ENCODE measurements around the gene CGNL1.

CGNL1 gene

DNA sequence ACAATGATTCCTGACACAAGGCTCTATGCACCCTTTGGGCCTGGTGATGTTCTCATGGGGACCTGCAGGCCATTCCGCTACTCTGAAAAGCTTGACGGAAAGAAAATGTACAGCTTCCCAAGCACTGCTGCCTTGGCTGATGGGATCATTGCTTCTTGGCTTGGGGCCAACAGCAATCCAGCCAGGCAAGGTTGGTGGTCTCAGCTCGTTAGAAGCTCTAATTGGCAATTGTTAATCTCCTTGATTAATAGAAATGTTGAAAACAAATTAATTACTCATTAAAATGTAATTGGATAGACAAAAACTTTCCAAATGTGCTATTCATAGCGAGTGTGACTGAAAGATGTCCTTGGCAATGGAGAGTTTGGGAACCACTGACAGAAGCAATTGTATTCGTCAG lies 199.1 kb downstream of the CGNL1 start:
- DNase-seq (ENCODE audit: low read depth) = no peak

DNA sequence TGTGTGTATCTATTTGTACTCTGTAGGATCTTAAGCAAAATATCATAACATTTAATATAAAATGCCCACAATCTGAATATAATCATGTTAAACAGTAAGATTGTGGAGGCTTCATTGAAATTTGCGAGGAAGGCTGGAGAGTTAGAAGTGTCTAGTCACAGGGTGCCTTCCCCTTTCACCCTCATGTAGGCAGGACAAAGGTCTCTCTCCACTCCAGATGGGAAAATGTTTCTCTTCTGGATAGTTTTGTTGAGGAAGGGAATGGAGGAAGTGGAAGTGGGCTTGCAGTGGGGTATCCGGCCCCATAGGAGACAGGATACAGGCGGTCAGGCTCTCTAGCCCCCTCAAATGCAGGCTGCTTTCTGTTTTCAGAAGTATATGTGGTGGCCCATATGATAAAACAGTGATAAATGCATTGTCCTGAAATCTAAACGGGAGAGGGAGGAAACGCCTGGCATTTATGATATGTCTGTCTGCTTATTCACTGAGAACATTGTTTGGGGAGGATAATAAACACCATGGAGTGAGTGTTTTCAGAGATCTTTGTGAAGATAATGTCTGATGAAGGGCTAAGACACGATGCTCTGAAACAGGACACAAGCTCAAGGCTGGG lies 202.1 kb downstream of the CGNL1 start:
- no peak for DNase-seq (ENCODE audit: low read depth)

DNA sequence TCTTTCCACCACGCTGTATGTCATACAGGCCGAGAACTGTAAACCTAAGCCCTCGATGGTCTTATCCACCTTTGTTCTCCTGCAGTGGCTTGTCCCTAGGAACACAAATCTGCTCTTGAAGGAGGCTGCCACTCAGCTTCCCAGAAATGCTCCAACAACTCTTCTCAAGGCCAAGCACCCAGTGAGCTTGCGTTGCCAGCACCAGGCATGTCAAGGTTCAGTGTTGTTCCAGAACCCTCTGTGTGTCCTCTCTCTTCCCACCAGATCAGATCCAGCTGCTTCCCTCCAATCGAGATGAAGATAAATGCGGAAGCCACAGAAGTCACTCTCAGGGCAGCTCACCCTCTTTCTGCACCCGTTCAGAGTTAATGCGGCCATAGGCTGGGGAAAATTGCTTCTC lies 204.1 kb downstream of the CGNL1 start:
- no peak for DNase-seq (ENCODE audit: low read depth)

DNA sequence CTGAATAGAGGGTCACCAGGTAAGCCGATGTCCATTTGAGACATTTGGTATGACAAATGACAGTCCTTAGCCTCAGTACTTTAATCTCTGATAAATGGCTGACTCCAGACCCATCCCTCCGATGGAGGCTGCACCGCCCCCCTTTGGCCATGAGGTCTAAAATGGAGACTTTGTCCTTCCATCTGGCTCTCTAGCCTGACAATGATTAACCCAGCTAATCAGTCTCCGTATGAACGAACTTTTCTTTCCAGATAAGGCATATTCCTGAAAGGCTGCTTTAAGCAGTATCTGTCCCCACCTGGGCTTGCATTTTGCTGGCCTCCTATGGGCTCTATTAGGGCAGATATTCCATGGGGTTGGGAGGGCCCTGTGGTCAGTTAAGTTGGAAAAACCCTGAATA lies 204.6 kb downstream of the CGNL1 start:
- no peak for DNase-seq (ENCODE audit: low read depth)

DNA sequence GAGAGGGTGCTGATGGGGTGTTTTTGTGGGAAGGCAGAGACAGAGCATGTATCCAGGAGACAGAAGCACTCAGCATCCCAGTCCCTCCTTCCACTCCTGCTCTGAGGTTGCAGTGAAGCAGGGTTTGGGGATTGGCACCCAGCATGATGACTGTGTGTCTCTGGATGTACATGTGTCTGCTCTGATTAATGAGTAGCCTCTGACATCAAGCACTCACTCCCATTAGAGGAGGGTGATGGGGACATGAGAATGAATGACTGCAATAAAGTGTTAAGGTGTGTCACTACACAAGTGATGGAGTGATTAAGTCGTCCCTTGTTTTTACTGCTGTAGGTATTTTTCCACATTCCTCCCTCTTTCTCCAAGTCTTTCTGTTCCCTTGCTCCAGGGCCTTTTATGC lies 205.8 kb downstream of the CGNL1 start:
- no peak for DNase-seq (ENCODE audit: low read depth)

DNA sequence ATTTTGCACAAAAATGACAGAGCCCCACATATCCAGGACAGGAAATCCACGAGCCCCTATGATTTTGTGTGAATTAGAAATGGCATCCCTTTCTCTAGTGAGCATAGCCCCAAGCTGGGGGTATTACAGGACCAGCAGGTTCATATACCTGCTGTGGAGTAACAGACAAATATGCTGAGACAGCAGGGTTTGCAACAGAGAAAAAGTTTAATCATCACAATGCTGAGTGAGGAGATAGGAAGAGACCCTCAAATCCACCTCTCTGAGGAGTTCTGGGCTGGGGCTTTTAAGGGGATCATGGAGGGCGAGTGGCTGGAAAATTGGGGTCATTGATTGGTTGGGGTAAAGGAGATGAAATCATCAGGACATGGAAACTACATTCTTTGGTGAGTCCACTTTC lies 207.0 kb downstream of the CGNL1 start:
- DNase-seq (ENCODE audit: low read depth) = no peak

DNA sequence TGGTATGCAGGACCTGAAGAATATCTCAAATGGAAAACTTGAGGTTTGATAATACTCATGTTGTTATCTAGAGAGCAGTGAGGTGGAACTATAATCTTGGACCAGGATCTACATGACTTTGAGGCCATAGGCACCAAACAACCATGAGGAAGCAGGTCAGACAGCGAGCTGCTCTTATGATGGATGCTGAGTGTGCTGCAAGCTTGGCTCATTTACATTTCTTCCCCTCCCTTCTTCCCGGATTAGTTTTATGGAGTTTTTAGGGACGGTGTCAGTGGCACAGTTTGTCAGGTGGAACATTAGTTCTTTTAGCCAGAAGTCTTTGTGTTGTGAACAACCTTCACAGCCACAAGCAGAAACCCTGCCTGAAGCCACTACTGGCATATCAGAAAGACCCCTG lies 207.4 kb downstream of the CGNL1 start:
- no peak for DNase-seq (ENCODE audit: low read depth)

DNA sequence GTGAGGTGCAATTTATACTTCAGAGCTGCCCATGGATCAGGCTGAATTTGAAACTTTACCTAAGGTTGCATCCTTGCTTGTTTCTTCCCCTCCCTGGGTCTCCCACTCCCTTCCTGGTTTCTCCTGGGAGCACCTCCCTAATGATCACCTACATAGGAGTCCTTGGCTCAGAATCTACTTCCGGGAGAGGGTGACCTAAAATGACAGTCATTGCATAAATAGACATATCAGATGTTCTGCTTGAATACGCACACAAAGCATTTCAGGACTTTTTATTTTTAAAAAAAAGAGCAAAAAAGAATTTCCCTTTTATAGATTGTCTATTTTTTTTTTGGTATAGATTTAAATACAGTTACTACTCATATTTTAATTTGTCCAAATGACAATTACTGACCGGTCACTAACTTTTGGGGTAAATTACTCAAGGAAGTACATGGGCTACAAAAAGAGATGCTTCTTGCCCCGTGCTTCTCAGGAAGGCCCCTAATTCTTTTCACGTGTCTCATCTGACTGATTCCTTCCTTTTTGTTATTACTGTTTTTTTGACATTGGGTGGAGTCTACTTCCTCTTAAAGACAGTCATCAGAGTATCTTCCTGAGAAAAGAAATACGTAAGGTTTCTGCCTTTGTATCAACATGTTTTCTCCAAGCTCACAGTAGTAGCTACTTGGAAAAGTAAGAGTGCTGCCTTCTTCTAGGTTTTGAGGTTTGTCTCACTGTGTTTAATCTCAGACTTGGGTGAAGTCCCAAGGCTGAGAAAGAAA lies 210.5 kb downstream of the CGNL1 start:
- no peak for DNase-seq (ENCODE audit: low read depth)

DNA sequence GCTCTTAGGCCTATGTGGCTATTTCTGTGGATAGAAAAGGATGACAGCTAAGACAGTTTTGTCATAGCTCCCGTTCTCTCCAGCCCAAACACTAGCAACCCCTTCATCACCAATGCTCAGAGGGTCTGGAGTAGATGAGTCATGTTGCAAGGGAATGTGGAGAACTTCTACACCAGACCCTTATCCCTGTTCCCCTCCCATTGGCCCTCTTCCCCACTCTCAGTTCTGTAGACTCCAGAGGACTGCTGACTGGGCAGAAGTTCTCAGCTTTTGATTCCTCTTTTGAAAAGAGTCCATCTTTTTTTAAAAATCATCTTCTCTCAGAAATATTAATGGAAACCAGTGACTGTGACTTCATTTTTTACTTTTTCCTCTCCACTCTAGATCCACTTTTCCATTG lies 213.0 kb downstream of the CGNL1 start:
- DNase-seq (ENCODE audit: low read depth) = no peak

DNA sequence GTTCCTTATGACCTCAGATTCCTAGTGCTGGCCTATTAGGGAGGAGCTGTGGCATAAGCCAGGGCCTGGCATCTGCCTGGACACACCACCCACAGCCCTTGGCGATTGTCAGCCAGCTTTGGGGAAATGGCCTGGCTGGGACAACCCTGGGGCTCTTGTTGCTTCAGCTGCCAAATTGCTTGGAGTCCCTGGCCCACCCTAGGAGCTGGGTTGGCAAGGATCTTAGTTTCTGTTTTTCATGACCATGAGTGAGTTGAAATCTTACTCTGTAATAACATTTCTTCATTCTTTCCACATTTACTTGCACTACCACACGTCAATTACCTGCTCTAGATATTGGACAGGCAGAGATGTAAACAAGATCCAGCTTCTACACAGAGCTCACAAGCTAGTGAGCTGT lies 213.4 kb downstream of the CGNL1 start:
- DNase-seq (ENCODE audit: low read depth) = no peak

DNA sequence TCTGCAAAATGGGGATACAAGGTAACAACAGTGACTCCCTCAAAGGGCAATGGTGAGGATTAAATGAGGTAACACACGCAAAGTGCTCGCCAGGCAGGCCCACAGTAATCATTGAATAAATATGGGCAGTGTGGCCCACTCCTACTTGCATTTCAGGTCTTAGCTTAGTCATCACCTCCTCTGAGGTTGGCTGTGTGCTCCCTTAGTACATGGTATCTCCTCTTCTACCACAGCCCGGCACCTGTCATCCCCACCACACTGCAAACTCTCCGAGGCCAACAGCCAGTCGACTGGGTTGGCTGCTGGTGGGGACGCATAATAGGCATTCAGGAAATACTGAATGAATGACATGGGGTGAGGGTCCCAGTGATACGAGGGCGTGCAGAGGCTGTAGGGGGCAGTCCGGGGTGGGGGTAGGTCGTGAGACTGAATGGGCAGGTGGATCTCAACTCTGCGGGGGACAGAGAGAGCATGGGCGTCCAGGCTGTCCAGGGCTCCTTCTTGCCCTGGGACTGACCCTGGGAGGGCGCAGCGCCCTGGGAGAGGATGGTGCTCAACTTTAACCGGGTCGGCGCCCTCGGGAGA lies 215.0 kb downstream of the CGNL1 start:
- no peak for DNase-seq (ENCODE audit: low read depth)

DNA sequence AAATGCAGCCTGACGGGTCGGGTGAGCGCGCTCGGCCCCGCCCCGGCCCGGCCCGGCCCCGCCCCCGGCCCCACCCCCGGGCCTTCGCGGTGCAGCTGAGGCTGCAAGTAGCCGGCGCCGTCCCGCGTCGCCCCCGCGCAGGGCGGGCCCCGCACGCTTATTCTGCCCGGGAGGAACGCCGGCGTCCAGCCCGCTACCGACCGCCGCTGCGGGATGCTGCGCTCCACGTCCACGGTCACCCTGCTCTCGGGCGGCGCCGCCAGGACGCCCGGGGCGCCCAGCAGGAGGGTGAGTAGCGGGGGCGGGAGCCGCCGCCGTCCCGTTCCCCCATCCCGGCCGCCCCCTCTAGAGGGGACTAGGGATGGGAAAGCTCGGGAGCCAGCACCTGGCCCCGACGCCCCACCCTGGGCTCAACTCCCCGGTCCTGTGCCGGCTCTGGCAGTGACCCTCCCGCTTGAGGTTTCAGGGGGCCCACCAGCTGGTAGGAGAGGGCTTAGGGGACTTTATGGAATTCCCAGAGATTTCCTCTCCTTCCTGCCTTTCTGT lies 215.6 kb downstream of the CGNL1 start, which contains the start of gene MYZAP:
MYZAP (plus strand) TSS at position 83 of the 546 bp plus-strand sequence; CDS start at position 214, 131 bp downstream.
- no peak for DNase-seq (ENCODE audit: low read depth)

DNA sequence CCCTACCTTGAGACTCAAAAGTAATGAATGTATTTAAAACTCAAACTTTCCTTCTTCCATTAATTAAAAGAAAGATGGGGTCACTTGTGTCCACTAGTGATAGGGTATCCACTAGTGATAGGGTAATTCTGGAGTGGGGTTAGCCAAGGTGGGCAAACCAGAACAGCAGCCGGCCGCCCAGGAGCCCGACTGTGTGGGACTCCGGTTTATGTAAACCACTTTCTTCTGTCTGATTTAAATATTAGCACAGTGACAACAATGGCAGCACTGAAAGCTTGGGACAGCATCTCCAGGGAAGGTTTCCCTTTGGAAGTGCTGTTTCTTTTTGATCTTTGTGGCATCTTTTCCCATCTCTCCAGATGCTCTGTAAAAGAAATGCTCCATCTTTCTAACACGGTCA lies 216.1 kb downstream of the CGNL1 start:
- DNase-seq (ENCODE audit: low read depth) = no peak

DNA sequence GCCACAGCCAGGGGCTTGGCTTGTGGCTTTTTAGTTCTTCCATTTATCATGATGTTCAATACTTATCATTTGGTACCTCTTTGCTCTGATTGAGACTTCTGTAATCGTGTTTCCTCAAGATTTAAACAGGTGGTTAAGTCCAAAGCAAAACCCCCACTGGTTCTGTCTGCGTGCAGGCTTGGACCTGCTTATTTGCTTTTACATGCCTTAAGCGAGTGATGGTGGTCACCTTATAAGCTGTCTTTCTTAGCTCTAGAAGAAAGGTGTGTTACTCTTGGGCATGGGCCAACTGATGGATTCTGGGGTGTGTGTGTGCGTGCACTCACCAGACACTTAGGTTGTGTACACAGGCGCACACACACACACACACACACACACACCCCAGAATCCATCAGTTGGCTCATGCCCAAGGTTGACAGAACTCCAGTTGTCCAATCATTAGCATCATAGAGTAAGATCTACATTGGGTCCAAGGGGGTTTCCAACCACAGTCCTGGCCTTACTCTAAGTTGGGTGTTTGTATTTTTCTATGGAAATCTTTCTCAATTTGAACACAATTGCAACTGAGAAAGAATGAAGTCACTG lies 216.6 kb downstream of the CGNL1 start:
- DNase-seq (ENCODE audit: low read depth) = no peak

DNA sequence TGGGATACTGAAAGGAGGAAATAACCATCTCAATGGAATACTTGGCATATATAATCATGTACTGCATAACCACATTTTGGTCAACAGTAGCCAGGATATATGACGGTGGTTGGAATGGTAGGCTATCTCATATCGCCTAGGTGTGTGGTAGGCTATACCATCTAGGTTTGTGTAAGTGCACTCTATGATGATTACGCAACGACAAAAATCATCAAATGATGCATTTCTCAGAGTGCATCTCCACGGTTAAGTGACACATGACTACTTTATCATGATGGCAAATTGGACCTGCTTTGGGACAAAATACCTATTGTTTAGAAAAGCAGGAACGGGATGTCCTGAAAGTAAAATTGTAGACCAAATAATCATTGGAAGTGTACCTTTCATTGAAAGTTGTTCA lies 218.2 kb downstream of the CGNL1 start:
- DNase-seq (ENCODE audit: low read depth) = no peak

DNA sequence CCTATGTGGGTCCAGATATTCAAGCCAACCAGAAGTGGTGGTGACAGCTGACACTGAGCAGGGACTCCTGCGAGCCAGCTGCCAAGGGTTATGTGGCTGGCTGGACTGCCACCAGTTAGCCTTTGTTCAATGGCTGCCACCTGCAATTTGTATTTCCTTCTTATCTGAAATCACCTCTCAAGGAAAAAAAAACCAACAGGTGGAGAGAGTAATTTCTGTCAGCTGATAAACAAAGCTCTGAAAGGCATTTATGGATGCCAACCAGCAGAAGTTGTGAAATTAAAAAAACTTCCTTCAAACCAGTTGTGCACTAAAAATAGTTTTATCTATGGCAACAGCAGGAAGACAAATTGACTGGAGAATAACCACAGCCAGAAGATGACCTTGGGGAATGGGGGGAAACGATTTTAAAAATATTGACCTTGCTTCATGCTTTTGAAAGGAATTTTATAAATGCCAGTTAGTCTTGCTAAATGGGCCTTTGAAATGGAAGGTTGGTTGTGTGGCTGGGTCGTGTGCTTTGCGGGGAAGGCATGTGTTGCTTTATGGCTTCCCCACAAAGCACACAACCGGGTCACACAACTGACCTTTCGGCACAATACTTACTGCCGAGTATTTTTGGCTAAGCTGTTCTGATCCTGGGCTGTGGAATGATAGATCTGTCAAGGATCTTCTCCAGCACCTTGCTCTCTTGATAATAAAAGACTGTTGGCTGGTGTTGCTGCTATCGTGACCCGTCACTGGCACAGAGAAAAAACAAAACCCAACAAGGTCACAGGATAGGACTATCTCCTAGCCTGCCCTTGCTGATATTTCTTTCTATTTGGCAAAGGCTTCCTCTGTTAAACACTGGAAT lies 218.9 kb downstream of the CGNL1 start:
- no peak for DNase-seq (ENCODE audit: low read depth)

DNA sequence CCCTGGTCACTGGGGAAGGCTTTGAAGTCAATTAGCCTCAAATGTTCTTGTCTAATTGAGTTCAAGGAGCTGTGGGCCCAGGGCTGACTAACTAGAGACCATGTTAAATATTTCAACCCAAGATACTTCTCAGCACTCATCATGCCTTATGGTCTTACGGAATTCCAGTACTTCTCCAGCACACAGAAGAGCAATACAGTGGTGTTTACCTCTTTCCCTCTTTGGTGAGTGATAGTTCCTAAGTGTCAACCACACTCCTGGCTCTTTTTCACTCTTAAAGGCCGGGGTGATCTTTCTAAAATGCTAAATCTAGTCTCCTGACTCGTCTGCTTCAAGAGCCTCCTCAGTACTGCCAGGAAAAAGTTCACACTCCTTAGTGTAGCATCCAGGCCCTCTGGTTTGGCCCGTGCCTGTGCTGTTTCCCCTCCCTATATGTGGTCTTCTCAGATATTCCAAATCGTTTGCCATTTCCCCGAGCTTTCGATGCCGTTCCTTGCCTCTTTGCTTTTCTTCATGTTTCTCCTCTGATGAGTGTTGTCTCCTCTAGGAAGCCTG lies 220.1 kb downstream of the CGNL1 start:
- no peak for DNase-seq (ENCODE audit: low read depth)

DNA sequence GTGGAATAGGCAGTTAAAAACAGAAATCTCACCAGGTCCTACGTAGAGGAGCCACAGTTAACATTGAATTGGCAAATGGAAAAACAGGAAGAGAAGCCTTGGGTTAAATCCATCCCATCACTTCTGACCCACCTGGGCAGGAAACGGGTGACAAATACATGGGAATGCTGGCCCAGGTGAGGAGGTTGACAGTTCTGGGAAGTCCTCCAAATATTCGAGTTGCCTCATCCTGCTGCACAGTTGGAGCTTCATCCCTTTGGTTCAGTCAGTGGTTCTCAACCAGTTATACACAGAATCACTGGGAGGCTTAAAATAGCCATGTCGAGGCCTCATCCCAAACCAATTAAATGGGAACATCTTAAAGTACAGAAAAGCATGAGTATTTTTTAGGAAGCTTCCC lies 220.7 kb downstream of the CGNL1 start:
- no peak for DNase-seq (ENCODE audit: low read depth)

DNA sequence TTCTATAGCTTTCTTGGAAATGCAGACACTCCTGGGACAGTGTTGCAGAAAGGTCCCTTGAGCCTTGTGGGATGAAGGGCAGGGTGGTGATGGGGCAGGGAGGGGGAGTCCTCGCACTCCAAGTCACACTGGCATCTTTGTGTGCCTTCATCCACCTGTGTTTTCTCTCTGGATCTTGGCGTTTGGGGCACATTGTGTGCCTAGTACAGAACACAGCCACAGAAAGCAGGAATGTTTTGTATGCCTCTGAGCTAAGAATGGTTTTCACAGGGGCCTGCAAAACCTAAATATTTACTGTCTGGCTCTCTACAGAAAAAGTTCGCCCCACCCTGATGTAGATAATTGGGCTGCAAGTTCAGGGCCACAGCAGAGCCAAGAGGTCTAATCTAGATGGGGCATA lies 221.1 kb downstream of the CGNL1 start:
- DNase-seq (ENCODE audit: low read depth) = no peak

DNA sequence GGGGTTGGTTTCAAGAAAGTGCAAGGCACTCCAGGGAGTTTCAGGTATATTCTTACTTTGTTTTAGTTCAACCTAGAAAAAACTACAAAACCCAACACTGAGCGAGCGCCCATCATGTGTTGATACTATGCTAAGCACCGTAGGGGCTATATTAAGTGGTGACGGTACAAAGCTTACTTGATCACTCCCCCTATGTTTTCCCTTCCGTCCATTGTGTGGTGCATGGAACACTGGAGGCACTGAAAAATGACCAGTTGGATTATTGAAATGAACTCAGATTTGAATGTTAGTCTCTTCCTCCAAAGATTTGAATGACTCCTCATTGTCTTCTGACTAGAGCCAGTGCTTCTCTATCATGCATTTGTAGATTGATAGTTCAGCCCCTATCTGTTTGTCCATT lies 222.0 kb downstream of the CGNL1 start:
- DNase-seq (ENCODE audit: low read depth) = no peak

DNA sequence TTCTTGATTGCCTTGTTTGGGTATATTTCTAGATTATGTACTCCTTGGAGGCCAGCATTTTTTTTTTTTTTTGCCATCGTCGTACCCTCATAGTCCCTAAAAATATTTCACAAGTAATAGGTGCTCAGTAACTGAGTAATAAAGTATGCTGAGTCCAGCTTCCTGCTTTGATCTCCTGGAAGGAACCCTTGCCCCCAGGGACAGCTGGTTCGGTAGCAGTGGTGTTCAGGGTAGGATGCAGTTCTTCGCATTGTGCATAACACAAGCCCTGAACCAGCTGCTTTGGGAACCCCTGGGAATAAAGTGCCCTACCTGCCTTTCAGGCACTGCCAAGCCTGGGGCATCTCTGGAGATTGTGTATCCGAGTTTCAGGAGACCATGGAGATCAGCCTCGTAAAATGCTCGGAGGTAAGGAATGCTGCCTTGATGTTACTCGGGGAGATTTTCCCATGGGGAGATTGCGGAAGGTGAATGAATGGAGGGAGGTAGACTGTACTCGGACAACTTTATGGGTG lies 223.0 kb downstream of the CGNL1 start:
- no peak for DNase-seq (ENCODE audit: low read depth)
